ENCODE data around the gene RHOBTB3. TPM values are rescaled to one million over a fixed set of nuclear protein-coding genes. Genes with fewer than 3 reads are reported as not detected.
"Not testable (repeated sequence)": the region's sequence is repeated elsewhere in the genome, so short reads cannot be mapped to it uniquely, and the experiment has no call there.

The RHOBTB3 gene
- 102 TPM for total RNA-seq

GRCh38 chr5:95730730-95731570 is at the start of gene RHOBTB3:
Gene RHOBTB3 (plus strand): TSS chr5:95731336. CDS start chr5:95731683, 347 bp downstream.
- DNase-seq (ENCODE audit: low spot score): peak; percentile 91

- DNase-seq (ENCODE audit: low spot score): no peak
Observed at GRCh38 chr5:95682891-95683290, 48.2 kb upstream of the RHOBTB3 start, which contains the start of gene SPATA9. Gene SPATA9 (minus strand): TSS chr5:95682991. CDS start chr5:95682854, 137 bp downstream.

GRCh38 chr5:95684361-95684760 is 46.8 kb upstream of the RHOBTB3 start:
- no peak for DNase-seq (ENCODE audit: low spot score)

GRCh38 chr5:95686651-95687050 is 44.5 kb upstream of the RHOBTB3 start:
- DNase-seq (ENCODE audit: low spot score): no peak

- no peak for DNase-seq (ENCODE audit: low spot score)
Observed at GRCh38 chr5:95689680-95690079, 41.5 kb upstream of the RHOBTB3 start.

GRCh38 chr5:95690333-95690732 is 40.8 kb upstream of the RHOBTB3 start:
- no peak for DNase-seq (ENCODE audit: low spot score)

- no peak for DNase-seq (ENCODE audit: low spot score)
Observed at GRCh38 chr5:95697781-95698681, 33.1 kb upstream of the RHOBTB3 start.

GRCh38 chr5:95699337-95699736 is 31.8 kb upstream of the RHOBTB3 start:
- no peak for DNase-seq (ENCODE audit: low spot score)

GRCh38 chr5:95701074-95701473 is 30.1 kb upstream of the RHOBTB3 start:
- DNase-seq (ENCODE audit: low spot score): no peak

GRCh38 chr5:95704150-95704549 is 27.0 kb upstream of the RHOBTB3 start:
- DNase-seq (ENCODE audit: low spot score): no peak

GRCh38 chr5:95706196-95706595 is 24.9 kb upstream of the RHOBTB3 start:
- not testable (repeated sequence) for DNase-seq (ENCODE audit: low spot score)

- no peak for DNase-seq (ENCODE audit: low spot score)
Observed at GRCh38 chr5:95707055-95707454, 24.1 kb upstream of the RHOBTB3 start.

- not testable (repeated sequence) for DNase-seq (ENCODE audit: low spot score)
Observed at GRCh38 chr5:95707534-95708188, 23.5 kb upstream of the RHOBTB3 start.

- DNase-seq (ENCODE audit: low spot score): no peak
Observed at GRCh38 chr5:95708876-95709275, 22.3 kb upstream of the RHOBTB3 start.

- no peak for DNase-seq (ENCODE audit: low spot score)
Observed at GRCh38 chr5:95709967-95710650, 21.0 kb upstream of the RHOBTB3 start.

- not testable (repeated sequence) for DNase-seq (ENCODE audit: low spot score)
Observed at GRCh38 chr5:95710651-95711500, 20.3 kb upstream of the RHOBTB3 start.

- DNase-seq (ENCODE audit: low spot score): no peak
Observed at GRCh38 chr5:95711501-95712346, 19.4 kb upstream of the RHOBTB3 start.

GRCh38 chr5:95712347-95712958 is 18.7 kb upstream of the RHOBTB3 start:
- DNase-seq (ENCODE audit: low spot score): no peak

- DNase-seq (ENCODE audit: low spot score): not testable (repeated sequence)
Observed at GRCh38 chr5:95713246-95713645, 17.9 kb upstream of the RHOBTB3 start.
